Osteocyte (in vitro differentiated cells): ENCODE data around the gene ECM1. TPM values are rescaled to one million over a fixed set of nuclear protein-coding genes. Genes with fewer than 3 reads are reported as not detected.

Source experiments
- DNase-seq: peaks from one replicate; pipeline ENCODE4 v3.0.0; 2021; ENCODE audit warnings: mixed read lengths; ENCODE audit not compliant: unreplicated experiment; ENCODE audit errors: extremely low spot score
- H3K27ac Mint-ChIP-seq: one replicate; pipeline ENCODE4 v1.8.0; 2021; ENCODE audit warnings: mild to moderate bottlenecking, mixed read lengths; ENCODE audit not compliant: unreplicated experiment
- H3K27me3 Mint-ChIP-seq: one replicate; pipeline ENCODE4 v1.8.0; 2021; ENCODE audit warnings: mixed read lengths; ENCODE audit not compliant: unreplicated experiment
- H3K36me3 Mint-ChIP-seq: one replicate; pipeline ENCODE4 v1.8.0; 2021; ENCODE audit warnings: mixed read lengths; ENCODE audit not compliant: unreplicated experiment
- H3K4me1 Mint-ChIP-seq: one replicate; pipeline ENCODE4 v1.8.0; 2021; ENCODE audit warnings: mixed read lengths; ENCODE audit not compliant: unreplicated experiment
- H3K4me3 Mint-ChIP-seq: one replicate; pipeline ENCODE4 v1.8.0; 2021; ENCODE audit warnings: mild to moderate bottlenecking, moderate library complexity, mixed read lengths; ENCODE audit not compliant: unreplicated experiment
- H3K9me3 Mint-ChIP-seq: one replicate; pipeline ENCODE4 v1.8.0; 2021; ENCODE audit warnings: mixed read lengths; ENCODE audit not compliant: unreplicated experiment
- CTCF ChIP-seq: fragments of 200-600 bp; sonication (generic); IDR thresholded peaks from 2 replicates; pipeline ENCODE4 v1.5.0; 2021; ENCODE audit warnings: antibody characterized with exemption, mild to moderate bottlenecking, moderate library complexity
- total RNA-seq: library from RNA; stranded (reverse); gene quantifications from 2 replicates; pipeline ENCODE4 v1.2.1, GENCODE V29; 2021

ECM1 gene
- total RNA-seq, 1 donor from 2014 or later: 17.4 TPM

GRCh38 chr1:150479370-150479769 lies 28.5 kb upstream of the ECM1 start:
- DNase-seq: no peak
- no peak overlapping the region for H3K4me3 Mint-ChIP-seq
- no peak overlapping the region for H3K27ac Mint-ChIP-seq
- H3K36me3 Mint-ChIP-seq: peaks cover 1% of the 10 kb centered on the region
- TF ChIP-seq CTCF: no peak
- no peaks in the 10 kb centered on the region for H3K9me3 Mint-ChIP-seq
- no peaks in the 10 kb centered on the region for H3K4me1 Mint-ChIP-seq
- H3K27me3 Mint-ChIP-seq: peaks cover 3% of the 10 kb centered on the region

GRCh38 chr1:150479927-150480352 lies 28.0 kb upstream of the ECM1 start:
- H3K4me1 Mint-ChIP-seq: no peaks in the 10 kb centered on the region
- TF ChIP-seq CTCF: no peak
- H3K36me3 Mint-ChIP-seq: peaks cover 1% of the 10 kb centered on the region
- no peak overlapping the region for H3K4me3 Mint-ChIP-seq
- no peak overlapping the region for H3K27ac Mint-ChIP-seq
- H3K27me3 Mint-ChIP-seq: peaks cover 3% of the 10 kb centered on the region
- H3K9me3 Mint-ChIP-seq: no peaks in the 10 kb centered on the region
- DNase-seq: no peak

- Mint-ChIP-seq H3K27ac (no peak overlapping the region), H3K27me3 (no peaks in the 10 kb centered on the region), H3K9me3 (no peaks in the 10 kb centered on the region), H3K36me3 (no peaks in the 10 kb centered on the region), H3K4me3 (no peak overlapping the region), H3K4me1 (peaks cover 11% of the 10 kb centered on the region)
- no peak for TF ChIP-seq CTCF
- no peak for DNase-seq
These were observed 23.5 kb upstream of the ECM1 start for GRCh38 chr1:150484431-150484830.

- no peak for DNase-seq
- no peaks in the 10 kb centered on the region for H3K36me3 Mint-ChIP-seq
- H3K4me3 Mint-ChIP-seq: no peak overlapping the region
- H3K27ac Mint-ChIP-seq: no peak overlapping the region
- peak; percentile 20 for TF ChIP-seq CTCF
- H3K9me3 Mint-ChIP-seq: no peaks in the 10 kb centered on the region
- H3K4me1 Mint-ChIP-seq: peaks cover 11% of the 10 kb centered on the region
- no peaks in the 10 kb centered on the region for H3K27me3 Mint-ChIP-seq
These were observed 23.0 kb upstream of the ECM1 start for GRCh38 chr1:150484861-150485260.

- Mint-ChIP-seq H3K27ac (peak within 1 kb of the TSS; percentile 95), H3K4me3 (peak within 1 kb of the TSS; percentile 96), H3K4me1 (peaks cover 11% of the 10 kb centered on the region), H3K36me3 (peaks cover 10% of the 10 kb centered on the region), H3K27me3 (no peaks in the 10 kb centered on the region), H3K9me3 (no peaks in the 10 kb centered on the region)
- peak; percentile 54 for TF ChIP-seq CTCF
- peak; percentile 98 for DNase-seq
These were observed 20.7 kb upstream of the ECM1 start, which contains the start of gene TARS2 for GRCh38 chr1:150486966-150487762. Gene TARS2 (plus strand): TSS chr1:150487419. CDS start chr1:150487451, 32 bp downstream.
